ENCODE results near the gene SHISAL2A. TPM values are rescaled to one million over a fixed set of nuclear protein-coding genes. Genes with fewer than 3 reads are reported as not detected.

SHISAL2A gene
- total and polyA plus RNA-seq, 2 of the 13 experiments (the other 11 are each of a cell fraction or from before 2014, with no cell fraction given), result not detected

- TF ChIP-seq, protein P1, sequence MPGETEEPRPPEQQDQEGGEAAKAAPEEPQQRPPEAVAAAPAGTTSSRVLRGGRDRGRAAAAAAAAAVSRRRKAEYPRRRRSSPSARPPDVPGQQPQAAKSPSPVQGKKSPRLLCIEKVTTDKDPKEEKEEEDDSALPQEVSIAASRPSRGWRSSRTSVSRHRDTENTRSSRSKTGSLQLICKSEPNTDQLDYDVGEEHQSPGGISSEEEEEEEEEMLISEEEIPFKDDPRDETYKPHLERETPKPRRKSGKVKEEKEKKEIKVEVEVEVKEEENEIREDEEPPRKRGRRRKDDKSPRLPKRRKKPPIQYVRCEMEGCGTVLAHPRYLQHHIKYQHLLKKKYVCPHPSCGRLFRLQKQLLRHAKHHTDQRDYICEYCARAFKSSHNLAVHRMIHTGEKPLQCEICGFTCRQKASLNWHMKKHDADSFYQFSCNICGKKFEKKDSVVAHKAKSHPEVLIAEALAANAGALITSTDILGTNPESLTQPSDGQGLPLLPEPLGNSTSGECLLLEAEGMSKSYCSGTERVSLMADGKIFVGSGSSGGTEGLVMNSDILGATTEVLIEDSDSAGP (CRISPR knock-in tag; IDR thresholded peaks at IDR 0.05; ENCODE audit: borderline replicate concordance), result no peak
- TF ChIP-seq ZNF34 (CRISPR knock-in tag; IDR thresholded peaks at IDR 0.05; ENCODE audit: borderline replicate concordance) (no peak), JUNB (CRISPR knock-in tag; IDR thresholded peaks at IDR 0.05; ENCODE audit: borderline replicate concordance) (no peak), SIX1 (CRISPR knock-in tag; IDR thresholded peaks at IDR 0.05; ENCODE audit: borderline replicate concordance) (no peak), ZNF567 (CRISPR knock-in tag; IDR thresholded peaks at IDR 0.05; ENCODE audit: borderline replicate concordance) (no peak), RBM39 (IDR thresholded peaks at IDR 0.05; ENCODE audit: low read depth, low read length, poor library complexity, severe bottlenecking) (no peak), IRF2 (CRISPR knock-in tag; IDR thresholded peaks at IDR 0.05) (no peak), HOXA3 (CRISPR knock-in tag; IDR thresholded peaks at IDR 0.05) (no peak; the same call in 1 of the 2 replicates), EHMT2 (IDR thresholded peaks at IDR 0.05; ENCODE audit: borderline replicate concordance, low read depth, low read length) (no peak), TOE1 (CRISPR knock-in tag; IDR thresholded peaks at IDR 0.05) (no peak), E2F2 (CRISPR knock-in tag; IDR thresholded peaks at IDR 0.05; ENCODE audit: borderline replicate concordance) (no peak), CBX2 (IDR thresholded peaks at IDR 0.05; ENCODE audit: low read depth, low read length) (no peak), CBX2 (CRISPR knock-in tag; IDR thresholded peaks at IDR 0.05; ENCODE audit: low read depth) (no peak), GFI1 (CRISPR knock-in tag; IDR thresholded peaks at IDR 0.05; ENCODE audit: borderline replicate concordance) (no peak), HDAC2 (CRISPR knock-in tag; IDR thresholded peaks at IDR 0.05) (peak; percentile 53; the same call in 1 of the 2 replicates), ATF6 (CRISPR knock-in tag; conservative IDR thresholded peaks at IDR 0.05) (no peak), ZBTB21 (CRISPR knock-in tag; IDR thresholded peaks at IDR 0.05) (no peak), SP1 (IDR thresholded peaks at IDR 0.05) (no peak), SP1 (CRISPR knock-in tag; IDR thresholded peaks at IDR 0.05) (no peak), ZNF138 (CRISPR knock-in tag; IDR thresholded peaks at IDR 0.05; ENCODE audit: low read depth) (no peak), ATM (IDR thresholded peaks at IDR 0.05; ENCODE audit: borderline replicate concordance) (no peak)
- TF ChIP-seq, protein P2, sequence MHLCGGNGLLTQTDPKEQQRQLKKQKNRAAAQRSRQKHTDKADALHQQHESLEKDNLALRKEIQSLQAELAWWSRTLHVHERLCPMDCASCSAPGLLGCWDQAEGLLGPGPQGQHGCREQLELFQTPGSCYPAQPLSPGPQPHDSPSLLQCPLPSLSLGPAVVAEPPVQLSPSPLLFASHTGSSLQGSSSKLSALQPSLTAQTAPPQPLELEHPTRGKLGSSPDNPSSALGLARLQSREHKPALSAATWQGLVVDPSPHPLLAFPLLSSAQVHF (CRISPR knock-in tag; IDR thresholded peaks at IDR 0.05), result no peak
- TF ChIP-seq, protein P3, sequence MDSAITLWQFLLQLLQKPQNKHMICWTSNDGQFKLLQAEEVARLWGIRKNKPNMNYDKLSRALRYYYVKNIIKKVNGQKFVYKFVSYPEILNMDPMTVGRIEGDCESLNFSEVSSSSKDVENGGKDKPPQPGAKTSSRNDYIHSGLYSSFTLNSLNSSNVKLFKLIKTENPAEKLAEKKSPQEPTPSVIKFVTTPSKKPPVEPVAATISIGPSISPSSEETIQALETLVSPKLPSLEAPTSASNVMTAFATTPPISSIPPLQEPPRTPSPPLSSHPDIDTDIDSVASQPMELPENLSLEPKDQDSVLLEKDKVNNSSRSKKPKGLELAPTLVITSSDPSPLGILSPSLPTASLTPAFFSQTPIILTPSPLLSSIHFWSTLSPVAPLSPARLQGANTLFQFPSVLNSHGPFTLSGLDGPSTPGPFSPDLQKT (CRISPR knock-in tag; IDR thresholded peaks at IDR 0.05; ENCODE audit: borderline replicate concordance), result no peak
- TF ChIP-seq, protein P4, sequence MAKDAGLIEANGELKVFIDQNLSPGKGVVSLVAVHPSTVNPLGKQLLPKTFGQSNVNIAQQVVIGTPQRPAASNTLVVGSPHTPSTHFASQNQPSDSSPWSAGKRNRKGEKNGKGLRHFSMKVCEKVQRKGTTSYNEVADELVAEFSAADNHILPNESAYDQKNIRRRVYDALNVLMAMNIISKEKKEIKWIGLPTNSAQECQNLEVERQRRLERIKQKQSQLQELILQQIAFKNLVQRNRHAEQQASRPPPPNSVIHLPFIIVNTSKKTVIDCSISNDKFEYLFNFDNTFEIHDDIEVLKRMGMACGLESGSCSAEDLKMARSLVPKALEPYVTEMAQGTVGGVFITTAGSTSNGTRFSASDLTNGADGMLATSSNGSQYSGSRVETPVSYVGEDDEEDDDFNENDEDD (CRISPR knock-in tag; IDR thresholded peaks at IDR 0.05; ENCODE audit: borderline replicate concordance), result no peak
Observed at GRCh38 chr1:52651904-52652303, 18.9 kb downstream of the SHISAL2A start (continued).

Data from HepG2 (cell line).